ENCODE results near the gene ATRAID. TPM values are rescaled to one million over a fixed set of nuclear protein-coding genes. Genes with fewer than 3 reads are reported as not detected.
A peak's percentile ranks its signal among the peaks of the same experiment; 100 is the strongest.

The ATRAID gene
- total and polyA plus RNA-seq, 2 of the 8 experiments (the other 6 are each of a cell fraction or from before 2014, with no cell fraction given) = 109 to 280 TPM

DNA sequence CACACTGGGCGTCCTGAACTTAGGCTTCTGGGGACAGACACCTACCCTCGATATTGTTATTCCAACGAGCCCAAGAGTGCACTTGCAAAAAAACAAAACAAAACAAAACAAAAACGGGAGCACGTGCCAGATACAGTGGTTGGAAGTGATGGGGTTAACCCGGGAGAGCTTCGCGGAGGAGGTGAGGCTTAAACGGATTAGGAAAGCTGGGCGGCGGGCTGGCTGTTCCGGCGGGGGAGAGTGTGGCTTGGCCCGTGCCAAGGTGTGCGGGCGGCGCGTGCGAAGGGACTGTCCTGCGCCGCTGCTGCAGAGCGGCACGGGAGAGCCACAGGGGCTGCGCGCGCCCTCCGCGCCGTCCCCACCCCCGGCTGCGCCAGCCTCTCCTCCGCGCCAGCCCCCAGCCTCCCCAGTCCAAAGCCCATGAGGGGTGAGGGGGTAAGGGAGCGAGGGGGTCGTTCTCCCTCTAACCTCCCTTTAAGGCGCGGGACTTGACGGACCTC is 52.5 kb downstream of the ATRAID start:
- H2AFZ ChIP-seq (ENCODE audit: low read length) = peak overlapping the region; percentile 31; the same call in 1 of the 2 replicates
- peaks cover 0 to 2% of the 10 kb centered on the region in 2 experiments; a peak in 1 of 4 replicates for H3K79me2 ChIP-seq (ENCODE audit: control insufficient read depth in 1 of 2, insufficient read depth in 2 of 2, low read length in 2 of 2)
- peaks cover 0 to 8% of the 10 kb centered on the region in 2 experiments for H4K20me1 ChIP-seq (replicated peaks in 1 of 2; ENCODE audit: control insufficient read depth in 1 of 2, insufficient read depth in 2 of 2, low read length in 2 of 2)
- WGBS, 2 experiments (ENCODE audit: extremely low coverage in 1 of 2, insufficient coverage in 1 of 2, insufficient read length in 1 of 2, insufficient replicate concordance in 2 of 2, low coverage in 1 of 2, low lambda C conversion rate in 2 of 2, missing lambda C conversion rate in 1 of 2) = 2% methylated on average over 36 of the region's 38 CpGs; no CpG with 5 or more reads in 1 of the 2 experiments
- 0 out of 2 replicates have a peak overlapping the region, but pooled peaks have one; percentile 75 for H3K18ac ChIP-seq (ENCODE audit: extremely low read depth, low read length)
- ChIA-PET CTCF (ENCODE audit: partially characterized antibody) (interaction anchor here (0.6 to 14.1 kb wide), 21 partner anchors 9 to 238 kb away, joined by 3 to 288 read pairs (median 5); partner anchors contain the start of genes ABHD1, DNAJC5G, EIF2B4 and PREB), POLR2A (ENCODE audit: partially characterized antibody) (interaction anchor here (0.9 to 8.2 kb wide), 9 partner anchors 9 to 105 kb away, joined by 3 to 71 read pairs (median 5); partner anchors contain the start of genes ATRAID, DNAJC5G, SLC5A6 and TRIM54)
- no peak overlapping the region for H2BK5ac ChIP-seq (ENCODE audit: low read depth, low read length)
- H3K23me2 ChIP-seq (ENCODE audit: low read depth, low read length) = peaks cover 19% of the 10 kb centered on the region; the same call in 1 of the 2 replicates
- no peak for FAIRE-seq
- H2BK15ac ChIP-seq (ENCODE audit: low read length) = peak overlapping the region; percentile 75; the same call in 1 of the 2 replicates
- H2BK120ac ChIP-seq (replicated peaks; ENCODE audit: low read depth, low read length) = no peak overlapping the region
- H3K9ac ChIP-seq (replicated peaks in 1 of 4; ENCODE audit: extremely low read depth in 1 of 4, low read depth in 3 of 4, low read length in 3 of 4) = peak overlapping the region in 3 of 4 experiments; percentile 22 to 44 (median 42); a peak in 4 of 7 replicates
- no peak overlapping the region for H3K27ac ChIP-seq (ENCODE audit: low read depth, low read length)
- H3K14ac ChIP-seq (ENCODE audit: insufficient read length) = no peak overlapping the region
- no peak overlapping the region for H3K56ac ChIP-seq (replicated peaks; ENCODE audit: insufficient read length, low read depth, low read length)
- no peak overlapping the region for H4K5ac ChIP-seq (ENCODE audit: insufficient read length, low read depth, low read length)
- DNase-seq (ENCODE audit: low read depth in 1 of 2, low spot score in 2 of 2) = peak in 1 of 2 experiments; percentile 76
- no peak overlapping the region for H2AK5ac ChIP-seq (ENCODE audit: low read depth, low read length)
- peak overlapping the region; percentile 88 to 99 for H3K4me2 ChIP-seq (ENCODE audit: insufficient read depth in 1 of 2, low read depth in 2 of 2, low read length in 2 of 2)
- H3K9me3 ChIP-seq (ENCODE audit: insufficient read depth in 2 of 2, low read depth in 1 of 2, low read length in 1 of 2) = no peaks in the 10 kb centered on the region
- H4K91ac ChIP-seq (replicated peaks; ENCODE audit: insufficient read length, low read length) = peak overlapping the region; percentile 22
- no peak overlapping the region for H3K23ac ChIP-seq (ENCODE audit: insufficient read length)
- H3K79me1 ChIP-seq (ENCODE audit: low read depth, low read length) = no peaks in the 10 kb centered on the region
- H2BK12ac ChIP-seq (ENCODE audit: low read depth, low read length) = peak overlapping the region; percentile 77; the same call in 1 of the 2 replicates
- H3K4me3 ChIP-seq (ENCODE audit: extremely low read depth in 1 of 4, insufficient read depth in 2 of 4, low read depth in 3 of 4, low read length in 4 of 4) = peak overlapping the region; percentile 60 to 85 (median 63)
- peaks cover 3 to 19% (median 14%) of the 10 kb centered on the region in 4 experiments for H3K4me1 ChIP-seq (replicated peaks in 1 of 4; ENCODE audit: control insufficient read depth in 3 of 4, insufficient read depth in 4 of 4, low read length in 3 of 4)
- H3K27me3 ChIP-seq (replicated peaks in 1 of 4; ENCODE audit: control insufficient read depth in 3 of 4, extremely low read depth in 1 of 4, insufficient read depth in 3 of 4, low read length in 3 of 4) = peaks cover 39 to 73% (median 61%) of the 10 kb centered on the region in 4 experiments
- peak overlapping the region; percentile 91; the same call in 1 of the 2 replicates for H4K8ac ChIP-seq (ENCODE audit: extremely low read depth, insufficient read depth, low read length)
- H2BK20ac ChIP-seq (ENCODE audit: low read length) = no peak overlapping the region
- no peak overlapping the region for H3K4ac ChIP-seq (replicated peaks; ENCODE audit: insufficient read length, low read depth, low read length)
- no peaks in the 10 kb centered on the region for H3K36me3 ChIP-seq (ENCODE audit: control insufficient read depth in 2 of 4, insufficient read depth in 4 of 4, low read length in 3 of 4)
- TF ChIP-seq EZH2 (IDR thresholded peaks at IDR 0.05; ENCODE audit: low read depth, low read length, severe bottlenecking) (peak; percentile 64), SAP30 (IDR thresholded peaks at IDR 0.05; ENCODE audit: insufficient read depth, insufficient replicate concordance, low read length) (no peak), FOSL1 (IDR thresholded peaks at IDR 0.05; ENCODE audit: insufficient read depth, low read depth, low read length) (no peak), POLR2A (IDR thresholded peaks at IDR 0.05; ENCODE audit: control extremely low read depth in 1 of 2, low read depth in 2 of 2, low read length in 2 of 2) (no peak), KDM4A (IDR thresholded peaks at IDR 0.05; ENCODE audit: low read depth, low read length, severe bottlenecking) (no peak), TAF7 (optimal IDR thresholded peaks at IDR 0.05; ENCODE audit: borderline replicate concordance, low read depth, low read length) (no peak), PHF8 (conservative IDR thresholded peaks at IDR 0.05; ENCODE audit: low read depth, low read length) (no peak), ZNF274 (IDR thresholded peaks at IDR 0.05; ENCODE audit: borderline replicate concordance, extremely low read depth, low read length) (no peak), SUZ12 (IDR thresholded peaks at IDR 0.05; ENCODE audit: low read length) (peak; percentile 32; the same call in 1 of the 2 replicates), CREB1 (IDR thresholded peaks at IDR 0.05) (no peak)
- TF ChIP-seq, protein P1, sequence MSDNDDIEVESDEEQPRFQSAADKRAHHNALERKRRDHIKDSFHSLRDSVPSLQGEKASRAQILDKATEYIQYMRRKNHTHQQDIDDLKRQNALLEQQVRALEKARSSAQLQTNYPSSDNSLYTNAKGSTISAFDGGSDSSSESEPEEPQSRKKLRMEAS (IDR thresholded peaks at IDR 0.05) = peak; percentile 85

All from H1 (cell line).